ENCODE results near the gene TBXAS1.

GRCh38 chr7:139869886-139870285 lies 40.8 kb downstream of the TBXAS1 start:
- no peak for TF ChIP-seq POLR2A (IDR thresholded peaks at IDR 0.05)
- no peak for TF ChIP-seq POLR2AphosphoS5 (IDR thresholded peaks at IDR 0.05)
- no peak for TF ChIP-seq CTCF (IDR thresholded peaks at IDR 0.05)
